PFSK-1 (cell line): ENCODE data around the gene CAPN1.

ENCODE experiments used
- POLR2AphosphoS5 ChIP-seq: IDR thresholded peaks from 2 replicates; pipeline ENCODE4 v1.6.1; 2012; ENCODE audit warnings: low read depth, mild to moderate bottlenecking, control low read depth, low read length, moderate library complexity
- REST ChIP-seq, 2 experiments: IDR thresholded peaks; 2 replicates each; pipeline versions ENCODE4 v1.6.1 to v1.8.0; 2011 to 2012; ENCODE audit warnings: low read depth in 2 of 2, low read length in 2 of 2, control low read depth in 1 of 2, inconsistent platforms in 1 of 2, mild to moderate bottlenecking in 1 of 2, moderate library complexity in 1 of 2; ENCODE audit not compliant: insufficient read depth in 1 of 2
- TAF1 ChIP-seq: IDR thresholded peaks from 2 replicates; pipeline ENCODE4 v1.6.1; 2012; ENCODE audit warnings: low read length, control low read depth, borderline replicate concordance; ENCODE audit not compliant: insufficient read depth

GRCh38 chr11:65207918-65208784 lies 26.4 kb downstream of the CAPN1 start:
- TF ChIP-seq TAF1 (no peak), POLR2AphosphoS5 (no peak), REST (IDR thresholded peaks at IDR 0.05; ENCODE audit: insufficient read depth in 1 of 2, low read depth in 2 of 2, low read length in 2 of 2) (no peak)
